ENCODE data around the gene TCF23.
"Not testable (repeated sequence)": the region's sequence is repeated elsewhere in the genome, so short reads cannot be mapped to it uniquely, and the experiment has no call there.

The TCF23 gene

GRCh38 chr2:27189989-27190388 is 41.2 kb downstream of the TCF23 start:
- no peak for DNase-seq (ENCODE audit: low read depth in 2 of 2)

GRCh38 chr2:27191070-27191829 is 42.4 kb downstream of the TCF23 start:
- no peak for DNase-seq (ENCODE audit: low read depth in 2 of 2)

GRCh38 chr2:27194538-27195354 is 45.9 kb downstream of the TCF23 start:
- DNase-seq (ENCODE audit: low read depth in 2 of 2), result no peak

- DNase-seq (ENCODE audit: low read depth in 2 of 2), result not testable (repeated sequence)
Observed at GRCh38 chr2:27195799-27196198, 47.0 kb downstream of the TCF23 start.

- DNase-seq (ENCODE audit: low read depth in 2 of 2), result not testable (repeated sequence)
Observed at GRCh38 chr2:27198068-27198467, 49.3 kb downstream of the TCF23 start.

GRCh38 chr2:27198627-27199026 is 49.8 kb downstream of the TCF23 start:
- DNase-seq (ENCODE audit: low read depth in 2 of 2), result no peak

- no peak for DNase-seq (ENCODE audit: low read depth in 2 of 2)
Observed at GRCh38 chr2:27199241-27199640, 50.4 kb downstream of the TCF23 start.

GRCh38 chr2:27201675-27202074 is 52.9 kb downstream of the TCF23 start:
- DNase-seq (ENCODE audit: low read depth in 2 of 2), result no peak

- DNase-seq (ENCODE audit: low read depth in 2 of 2), result no peak
Observed at GRCh38 chr2:27202854-27203253, 54.0 kb downstream of the TCF23 start.

- DNase-seq (ENCODE audit: low read depth in 2 of 2), result no peak
Observed at GRCh38 chr2:27203741-27204140, 54.9 kb downstream of the TCF23 start.

GRCh38 chr2:27204566-27204965 is 55.8 kb downstream of the TCF23 start:
- DNase-seq (ENCODE audit: low read depth in 2 of 2), result no peak

- no peak for DNase-seq (ENCODE audit: low read depth in 2 of 2)
Observed at GRCh38 chr2:27205206-27205605, 56.4 kb downstream of the TCF23 start.

- DNase-seq (ENCODE audit: low read depth in 2 of 2), result no peak
Observed at GRCh38 chr2:27206346-27206745, 57.5 kb downstream of the TCF23 start.
